WTC11 (cell line): Measurements from ENCODE around the gene FSTL4. TPM values are rescaled to one million over a fixed set of nuclear protein-coding genes. Genes with fewer than 3 reads are reported as not detected.

Experiments used
- ATAC-seq: fragments of 200-7000 bp; cut with Tn5 transposase; 2 replicates; pipeline ENCODE4 v1.10.0; 2021; ENCODE audit warnings: mild to moderate bottlenecking, moderate library complexity
- CTCF ChIA-PET: fragments of 300-600 bp; sonication (Branson Sonifier 250); formaldehyde crosslinking; loops from one replicate; lab custom pipeline; 2021; ENCODE audit warnings: antibody characterized with exemption; lab: Charles Lee
- POLR2A ChIA-PET: fragments of 350-600 bp; sonication (Branson Sonifier 250); formaldehyde crosslinking; loops from one replicate; lab custom pipeline; 2021; ENCODE audit warnings: antibody characterized with exemption; lab: Charles Lee
- DNase-seq: peaks from one replicate; pipeline ENCODE4 v3.0.0; 2021; ENCODE audit warnings: low spot score
- H3K27ac Mint-ChIP-seq: 2 replicates; pipeline ENCODE4 v1.8.0; 2021; ENCODE audit warnings: mixed read lengths
- H3K27me3 Mint-ChIP-seq: 2 replicates; pipeline ENCODE4 v1.8.0; 2021; ENCODE audit warnings: low read depth, mild to moderate bottlenecking, moderate library complexity, mixed read lengths
- H3K36me3 Mint-ChIP-seq: 2 replicates; pipeline ENCODE4 v1.8.0; 2021; ENCODE audit warnings: mixed read lengths
- H3K4me1 Mint-ChIP-seq: 2 replicates; pipeline ENCODE4 v1.8.0; 2022; ENCODE audit warnings: mixed read lengths
- H3K4me3 Mint-ChIP-seq: 2 replicates; pipeline ENCODE4 v1.8.0; 2021; ENCODE audit warnings: mild to moderate bottlenecking, moderate library complexity, mixed read lengths
- H3K9me3 Mint-ChIP-seq: 2 replicates; pipeline ENCODE4 v1.8.0; 2021; ENCODE audit warnings: mixed read lengths
- FOXJ3 ChIP-seq: sonication (generic); formaldehyde crosslinking; IDR thresholded peaks from 2 replicates; pipeline ENCODE4 v1.9.0; 2021; ENCODE audit warnings: missing genetic modification reagents, mild to moderate bottlenecking, borderline replicate concordance
- FOXP1 ChIP-seq: sonication (generic); formaldehyde crosslinking; IDR thresholded peaks from 2 replicates; pipeline ENCODE4 v1.8.0; 2022; ENCODE audit warnings: missing genetic modification reagents, mild to moderate bottlenecking, moderate library complexity, borderline replicate concordance
- GABPB1 ChIP-seq: sonication (generic); formaldehyde crosslinking; IDR thresholded peaks from 2 replicates; pipeline ENCODE4 v1.8.1; 2023; ENCODE audit warnings: mild to moderate bottlenecking, missing genetic modification reagents
- KAT7 ChIP-seq: sonication (generic); formaldehyde crosslinking; IDR thresholded peaks from 2 replicates; pipeline ENCODE4 v1.8.1; 2023; ENCODE audit warnings: missing genetic modification reagents, mild to moderate bottlenecking, borderline replicate concordance
- NFYB ChIP-seq: sonication (generic); formaldehyde crosslinking; conservative IDR thresholded peaks from 2 replicates; pipeline ENCODE4 v1.8.0; 2022; ENCODE audit warnings: low read depth, missing genetic modification reagents
- OVOL2 ChIP-seq: fragments of 250-450 bp; sonication (Bioruptor Pico); IDR thresholded peaks from 2 replicates; pipeline ENCODE4 v1.9.0; 2021; ENCODE audit warnings: mild to moderate bottlenecking, borderline replicate concordance
- RELA ChIP-seq: sonication (generic); formaldehyde crosslinking; IDR thresholded peaks from 2 replicates; pipeline ENCODE4 v1.8.1; 2022; ENCODE audit warnings: missing genetic modification reagents, mild to moderate bottlenecking, borderline replicate concordance
- SP1 ChIP-seq: sonication (generic); formaldehyde crosslinking; conservative IDR thresholded peaks from 2 replicates; pipeline ENCODE4 v1.8.1; 2022; ENCODE audit warnings: missing genetic modification reagents
- total RNA-seq: library from RNA; stranded (reverse); gene quantifications from 3 replicates; pipeline ENCODE4 v1.2.3, GENCODE V29; 2021
- TF ChIP-seq, protein P1 (sequence below): sonication (generic); formaldehyde crosslinking; IDR thresholded peaks from 2 replicates; pipeline ENCODE4 v1.8.0; 2022; ENCODE audit warnings: mild to moderate bottlenecking, missing genetic modification reagents
- TF ChIP-seq, protein P2 (sequence below): sonication (generic); formaldehyde crosslinking; IDR thresholded peaks from 2 replicates; pipeline ENCODE4 v1.8.1; 2023; ENCODE audit warnings: mild to moderate bottlenecking, missing genetic modification reagents, moderate library complexity
- TF ChIP-seq, protein P3 (sequence below): fragments of 200-600 bp; IDR thresholded peaks from 2 replicates; pipeline ENCODE4 v1.8.0; 2022; ENCODE audit warnings: antibody characterized with exemption
- TF ChIP-seq, protein P4 (sequence below): sonication (generic); formaldehyde crosslinking; IDR thresholded peaks from 2 replicates; pipeline ENCODE4 v1.8.1; 2023; ENCODE audit warnings: mild to moderate bottlenecking, missing genetic modification reagents, borderline replicate concordance
- TF ChIP-seq, protein P5 (sequence below): sonication (generic); formaldehyde crosslinking; IDR thresholded peaks from 2 replicates; pipeline ENCODE4 v1.8.0; 2023; ENCODE audit warnings: mild to moderate bottlenecking, missing genetic modification reagents
- TF ChIP-seq, protein P6 (sequence below): sonication (generic); formaldehyde crosslinking; conservative IDR thresholded peaks from 2 replicates; pipeline ENCODE4 v1.8.1; 2022; ENCODE audit warnings: mild to moderate bottlenecking, missing genetic modification reagents

The FSTL4 gene
- total RNA-seq, 1 experiment from 2014 or later = 6.1 TPM

DNA sequence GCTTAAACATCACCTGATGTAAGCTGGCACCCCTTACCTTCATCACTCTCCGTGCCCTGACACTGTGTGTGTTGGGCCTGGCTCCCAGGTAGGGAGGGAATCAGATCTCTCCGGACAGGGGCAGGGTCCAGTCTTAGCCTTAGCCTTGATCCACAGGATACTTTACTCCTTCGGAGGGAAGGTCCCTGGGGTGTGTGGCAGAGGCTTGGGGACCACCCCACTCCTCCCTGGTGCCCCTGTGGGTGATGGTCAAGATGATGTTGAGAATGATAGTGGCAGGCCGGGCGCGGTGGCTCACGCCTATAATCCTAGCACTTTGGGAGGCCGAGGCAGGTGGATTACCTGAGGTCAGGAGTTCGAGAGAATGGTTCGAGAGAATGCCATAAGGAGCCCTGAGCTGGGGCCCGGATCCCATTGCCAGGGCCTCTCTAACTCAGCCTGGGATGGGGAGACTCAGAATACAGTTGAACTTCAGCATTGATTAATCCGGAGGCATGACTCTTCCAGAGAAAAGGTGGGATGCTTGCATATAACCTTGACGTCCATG lies 291.0 kb downstream of the FSTL4 start:
- ATAC-seq (no peak), DNase-seq (no peak)
- Mint-ChIP-seq H3K36me3 (no peaks in the 10 kb centered on the region), H3K27ac (no peak overlapping the region), H3K9me3 (no peaks in the 10 kb centered on the region), H3K4me1 (peaks cover 45% of the 10 kb centered on the region), H3K4me3 (no peak overlapping the region), H3K27me3 (peaks cover 39% of the 10 kb centered on the region)
- ChIA-PET CTCF (interaction anchor here (0.6 to 1.4 kb wide), 5 partner anchors 11 to 102 kb away, joined by 3 to 4 read pairs (median 3); no protein-coding TSS in a partner anchor), POLR2A (no interaction called here)
- TF ChIP-seq GABPB1 (CRISPR knock-in tag) (no peak), FOXJ3 (CRISPR knock-in tag) (no peak), SP1 (no peak), OVOL2 (no peak), NFYB (CRISPR knock-in tag) (no peak), FOXP1 (CRISPR knock-in tag) (no peak), KAT7 (CRISPR knock-in tag) (no peak), RELA (CRISPR knock-in tag) (no peak)
- TF ChIP-seq, protein P1, sequence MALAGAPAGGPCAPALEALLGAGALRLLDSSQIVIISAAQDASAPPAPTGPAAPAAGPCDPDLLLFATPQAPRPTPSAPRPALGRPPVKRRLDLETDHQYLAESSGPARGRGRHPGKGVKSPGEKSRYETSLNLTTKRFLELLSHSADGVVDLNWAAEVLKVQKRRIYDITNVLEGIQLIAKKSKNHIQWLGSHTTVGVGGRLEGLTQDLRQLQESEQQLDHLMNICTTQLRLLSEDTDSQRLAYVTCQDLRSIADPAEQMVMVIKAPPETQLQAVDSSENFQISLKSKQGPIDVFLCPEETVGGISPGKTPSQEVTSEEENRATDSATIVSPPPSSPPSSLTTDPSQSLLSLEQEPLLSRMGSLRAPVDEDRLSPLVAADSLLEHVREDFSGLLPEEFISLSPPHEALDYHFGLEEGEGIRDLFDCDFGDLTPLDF (CRISPR knock-in tag) = no peak
- TF ChIP-seq, protein P2, sequence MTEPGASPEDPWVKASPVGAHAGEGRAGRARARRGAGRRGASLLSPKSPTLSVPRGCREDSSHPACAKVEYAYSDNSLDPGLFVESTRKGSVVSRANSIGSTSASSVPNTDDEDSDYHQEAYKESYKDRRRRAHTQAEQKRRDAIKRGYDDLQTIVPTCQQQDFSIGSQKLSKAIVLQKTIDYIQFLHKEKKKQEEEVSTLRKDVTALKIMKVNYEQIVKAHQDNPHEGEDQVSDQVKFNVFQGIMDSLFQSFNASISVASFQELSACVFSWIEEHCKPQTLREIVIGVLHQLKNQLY (CRISPR knock-in tag) = no peak
- TF ChIP-seq, protein P3, sequence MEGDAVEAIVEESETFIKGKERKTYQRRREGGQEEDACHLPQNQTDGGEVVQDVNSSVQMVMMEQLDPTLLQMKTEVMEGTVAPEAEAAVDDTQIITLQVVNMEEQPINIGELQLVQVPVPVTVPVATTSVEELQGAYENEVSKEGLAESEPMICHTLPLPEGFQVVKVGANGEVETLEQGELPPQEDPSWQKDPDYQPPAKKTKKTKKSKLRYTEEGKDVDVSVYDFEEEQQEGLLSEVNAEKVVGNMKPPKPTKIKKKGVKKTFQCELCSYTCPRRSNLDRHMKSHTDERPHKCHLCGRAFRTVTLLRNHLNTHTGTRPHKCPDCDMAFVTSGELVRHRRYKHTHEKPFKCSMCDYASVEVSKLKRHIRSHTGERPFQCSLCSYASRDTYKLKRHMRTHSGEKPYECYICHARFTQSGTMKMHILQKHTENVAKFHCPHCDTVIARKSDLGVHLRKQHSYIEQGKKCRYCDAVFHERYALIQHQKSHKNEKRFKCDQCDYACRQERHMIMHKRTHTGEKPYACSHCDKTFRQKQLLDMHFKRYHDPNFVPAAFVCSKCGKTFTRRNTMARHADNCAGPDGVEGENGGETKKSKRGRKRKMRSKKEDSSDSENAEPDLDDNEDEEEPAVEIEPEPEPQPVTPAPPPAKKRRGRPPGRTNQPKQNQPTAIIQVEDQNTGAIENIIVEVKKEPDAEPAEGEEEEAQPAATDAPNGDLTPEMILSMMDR = no peak
- TF ChIP-seq, protein P4, sequence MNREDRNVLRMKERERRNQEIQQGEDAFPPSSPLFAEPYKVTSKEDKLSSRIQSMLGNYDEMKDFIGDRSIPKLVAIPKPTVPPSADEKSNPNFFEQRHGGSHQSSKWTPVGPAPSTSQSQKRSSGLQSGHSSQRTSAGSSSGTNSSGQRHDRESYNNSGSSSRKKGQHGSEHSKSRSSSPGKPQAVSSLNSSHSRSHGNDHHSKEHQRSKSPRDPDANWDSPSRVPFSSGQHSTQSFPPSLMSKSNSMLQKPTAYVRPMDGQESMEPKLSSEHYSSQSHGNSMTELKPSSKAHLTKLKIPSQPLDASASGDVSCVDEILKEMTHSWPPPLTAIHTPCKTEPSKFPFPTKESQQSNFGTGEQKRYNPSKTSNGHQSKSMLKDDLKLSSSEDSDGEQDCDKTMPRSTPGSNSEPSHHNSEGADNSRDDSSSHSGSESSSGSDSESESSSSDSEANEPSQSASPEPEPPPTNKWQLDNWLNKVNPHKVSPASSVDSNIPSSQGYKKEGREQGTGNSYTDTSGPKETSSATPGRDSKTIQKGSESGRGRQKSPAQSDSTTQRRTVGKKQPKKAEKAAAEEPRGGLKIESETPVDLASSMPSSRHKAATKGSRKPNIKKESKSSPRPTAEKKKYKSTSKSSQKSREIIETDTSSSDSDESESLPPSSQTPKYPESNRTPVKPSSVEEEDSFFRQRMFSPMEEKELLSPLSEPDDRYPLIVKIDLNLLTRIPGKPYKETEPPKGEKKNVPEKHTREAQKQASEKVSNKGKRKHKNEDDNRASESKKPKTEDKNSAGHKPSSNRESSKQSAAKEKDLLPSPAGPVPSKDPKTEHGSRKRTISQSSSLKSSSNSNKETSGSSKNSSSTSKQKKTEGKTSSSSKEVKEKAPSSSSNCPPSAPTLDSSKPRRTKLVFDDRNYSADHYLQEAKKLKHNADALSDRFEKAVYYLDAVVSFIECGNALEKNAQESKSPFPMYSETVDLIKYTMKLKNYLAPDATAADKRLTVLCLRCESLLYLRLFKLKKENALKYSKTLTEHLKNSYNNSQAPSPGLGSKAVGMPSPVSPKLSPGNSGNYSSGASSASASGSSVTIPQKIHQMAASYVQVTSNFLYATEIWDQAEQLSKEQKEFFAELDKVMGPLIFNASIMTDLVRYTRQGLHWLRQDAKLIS (CRISPR knock-in tag) = no peak
- TF ChIP-seq, protein P5, sequence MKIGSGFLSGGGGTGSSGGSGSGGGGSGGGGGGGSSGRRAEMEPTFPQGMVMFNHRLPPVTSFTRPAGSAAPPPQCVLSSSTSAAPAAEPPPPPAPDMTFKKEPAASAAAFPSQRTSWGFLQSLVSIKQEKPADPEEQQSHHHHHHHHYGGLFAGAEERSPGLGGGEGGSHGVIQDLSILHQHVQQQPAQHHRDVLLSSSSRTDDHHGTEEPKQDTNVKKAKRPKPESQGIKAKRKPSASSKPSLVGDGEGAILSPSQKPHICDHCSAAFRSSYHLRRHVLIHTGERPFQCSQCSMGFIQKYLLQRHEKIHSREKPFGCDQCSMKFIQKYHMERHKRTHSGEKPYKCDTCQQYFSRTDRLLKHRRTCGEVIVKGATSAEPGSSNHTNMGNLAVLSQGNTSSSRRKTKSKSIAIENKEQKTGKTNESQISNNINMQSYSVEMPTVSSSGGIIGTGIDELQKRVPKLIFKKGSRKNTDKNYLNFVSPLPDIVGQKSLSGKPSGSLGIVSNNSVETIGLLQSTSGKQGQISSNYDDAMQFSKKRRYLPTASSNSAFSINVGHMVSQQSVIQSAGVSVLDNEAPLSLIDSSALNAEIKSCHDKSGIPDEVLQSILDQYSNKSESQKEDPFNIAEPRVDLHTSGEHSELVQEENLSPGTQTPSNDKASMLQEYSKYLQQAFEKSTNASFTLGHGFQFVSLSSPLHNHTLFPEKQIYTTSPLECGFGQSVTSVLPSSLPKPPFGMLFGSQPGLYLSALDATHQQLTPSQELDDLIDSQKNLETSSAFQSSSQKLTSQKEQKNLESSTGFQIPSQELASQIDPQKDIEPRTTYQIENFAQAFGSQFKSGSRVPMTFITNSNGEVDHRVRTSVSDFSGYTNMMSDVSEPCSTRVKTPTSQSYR (CRISPR knock-in tag) = no peak
- TF ChIP-seq, protein P6, sequence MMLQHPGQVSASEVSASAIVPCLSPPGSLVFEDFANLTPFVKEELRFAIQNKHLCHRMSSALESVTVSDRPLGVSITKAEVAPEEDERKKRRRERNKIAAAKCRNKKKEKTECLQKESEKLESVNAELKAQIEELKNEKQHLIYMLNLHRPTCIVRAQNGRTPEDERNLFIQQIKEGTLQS = no peak
